HepG2 (cell line): ENCODE results near the gene JMJD6. TPM values are rescaled to one million over a fixed set of nuclear protein-coding genes. Genes with fewer than 3 reads are reported as not detected.

Experiments used
- ATAC-seq: fragments of 200-7000 bp; cut with Tn5 transposase; 3 replicates; pipeline ENCODE4 v1.9.1; 2020; ENCODE audit warnings: mild to moderate bottlenecking, moderate library complexity
- BruUV-seq: library from RNA; stranded (reverse); fragments of 400-500 nt; replicated peaks from 2 replicates; lab custom pipeline; 2021; lab: Mats Ljungman, UMichigan
- CTCF ChIA-PET: fragments of 300-600 bp; formaldehyde crosslinking; extraction: SDS; loops from one replicate; lab custom pipeline; 2021; ENCODE audit warnings: low total read pairs, inconsistent platforms, low intra/inter-chr PET ratio; lab: Yijun Ruan, JAX
- POLR2A ChIA-PET: fragments of 350-600 bp; sonication (Branson Sonifier 250); formaldehyde crosslinking; loops from one replicate; lab custom pipeline; 2020; ENCODE audit warnings: antibody characterized with exemption, inconsistent platforms; lab: Yijun Ruan, JAX
- DNase-seq: peaks from one replicate; pipeline ENCODE4 v3.0.0-alpha.2; 2015; ENCODE audit warnings: low spot score
- FAIRE-seq: peaks from 3 replicates; lab custom pipeline; 2011; peaks lifted over from hg19 to GRCh38; lab: Jason Lieb, UNC
- H2AFZ ChIP-seq: one replicate; pipeline ENCODE4 v1.6.1; 2011; ENCODE audit warnings: low read length, inconsistent platforms
- H3K27ac ChIP-seq: fragments of 300-600 bp; 3 replicates; pipeline ENCODE4 v1.8.0; 2011; ENCODE audit warnings: mixed run types, mild to moderate bottlenecking, mixed read lengths, low read length, inconsistent platforms; ENCODE audit not compliant: insufficient read depth; ENCODE audit errors: extremely low read length
- H3K27me3 ChIP-seq, 2 experiments: fragments of 200-600 bp in 1 of 2; 2 replicates in 1 of 2; 3 replicates in 1 of 2; pipeline versions ENCODE4 v1.6.0 to v1.8.0; 2011; ENCODE audit warnings: low read length in 2 of 2, mild to moderate bottlenecking in 2 of 2, moderate library complexity in 2 of 2, inconsistent platforms in 1 of 2; ENCODE audit not compliant: insufficient read depth in 2 of 2, control insufficient read depth in 1 of 2
- H3K36me3 ChIP-seq, 2 experiments: fragments of 200-600 bp in 1 of 2; replicated peaks in 1 of 2; 2 replicates in 1 of 2; 3 replicates in 1 of 2; pipeline versions ENCODE4 v1.5.1 to v1.8.0; 2011; ENCODE audit warnings: low read length in 2 of 2, inconsistent platforms in 1 of 2; ENCODE audit not compliant: insufficient read depth in 2 of 2, control insufficient read depth in 1 of 2
- H3K4me1 ChIP-seq: 2 replicates; pipeline ENCODE4 v1.5.1; 2012; ENCODE audit warnings: low read length, inconsistent platforms; ENCODE audit not compliant: insufficient read depth
- H3K4me2 ChIP-seq: 2 replicates; pipeline ENCODE4 v1.6.0; 2011; ENCODE audit warnings: low read depth, low read length, inconsistent platforms
- H3K4me3 ChIP-seq, 3 experiments: fragments of 200-600 bp in 1 of 3; sonication (generic), shearing (Covaris generic) in 1 of 3; replicated peaks in 1 of 3; 2 replicates each; pipeline ENCODE4 v1.5.1; 2011 to 2016; ENCODE audit warnings: low read length in 3 of 3, inconsistent platforms in 2 of 3, low read depth in 2 of 3, mild to moderate bottlenecking in 2 of 3, control low read depth in 1 of 3, mixed read lengths in 1 of 3; ENCODE audit not compliant: insufficient read depth in 1 of 3
- H3K79me2 ChIP-seq: one replicate; pipeline ENCODE4 v1.6.1; 2011; ENCODE audit warnings: low read length, inconsistent platforms; ENCODE audit not compliant: insufficient read depth
- H3K9ac ChIP-seq: 2 replicates; pipeline ENCODE4 v1.6.0; 2011; ENCODE audit warnings: mild to moderate bottlenecking, low read depth, low read length, inconsistent platforms; ENCODE audit not compliant: insufficient read depth
- H3K9me3 ChIP-seq: 2 replicates; pipeline ENCODE4 v1.5.1; 2012; ENCODE audit warnings: mild to moderate bottlenecking, low read length
- H4K20me1 ChIP-seq: 2 replicates; pipeline ENCODE4 v1.6.0; 2011; ENCODE audit warnings: inconsistent platforms, mild to moderate bottlenecking, low read length, moderate library complexity; ENCODE audit not compliant: insufficient read depth
- ATRX ChIP-seq: sonication (generic); formaldehyde crosslinking; IDR thresholded peaks from 2 replicates; pipeline ENCODE4 v1.4.0; 2020; ENCODE audit warnings: missing genetic modification reagents, borderline replicate concordance
- CEBPB ChIP-seq: IDR thresholded peaks from 2 replicates; pipeline ENCODE4 v1.6.1; 2011; ENCODE audit warnings: low read depth, low read length, improper control_type of control experiment, borderline replicate concordance
- RORA ChIP-seq: sonication (generic); formaldehyde crosslinking; IDR thresholded peaks from 2 replicates; pipeline ENCODE4 v1.5.0; 2020; ENCODE audit warnings: mild to moderate bottlenecking, missing genetic modification reagents, moderate library complexity
- ZNF180 ChIP-seq: sonication (generic); formaldehyde crosslinking; IDR thresholded peaks from 2 replicates; pipeline ENCODE4 v1.4.0; 2020; ENCODE audit warnings: low read depth, missing genetic modification reagents, borderline replicate concordance
- ZNF781 ChIP-seq: sonication (generic); formaldehyde crosslinking; IDR thresholded peaks from 2 replicates; pipeline ENCODE4 v1.5.1; 2020; ENCODE audit warnings: borderline replicate concordance, mild to moderate bottlenecking, missing genetic modification reagents; ENCODE audit errors: not compliant biosample characterization
- WGBS: methylation state at CpG from one replicate; pipeline ENCODE4 v1.1.6; 2017; ENCODE audit warnings: low lambda C conversion rate; 5-methylcytosine and 5-hydroxymethylcytosine counted together
- in situ Hi-C: cut with HindIII; loops from 2 replicates; pipeline ENCODE4 v1.10.0; 2017; ENCODE audit warnings: low pct_unique_long_range_greater_than_20kb; ENCODE audit not compliant: extremely low pct_ligation_motif_present
- intact Hi-C: fragments of 100-400 bp; cut with micrococcal nuclease; formaldehyde crosslinking; loops from one replicate; pipeline ENCODE4 v1.10.0; 2022; ENCODE audit not compliant: unreplicated experiment
- polyA plus RNA-seq, 8 experiments: library from polyadenylated mRNA; depleted of rRNA in 3 of 8; stranded (reverse) in 7 of 8; unstranded in 1 of 8; fragments of >200 nt; fragmentation: Illumina TruSeq in 4 of 8; extraction: Trizol in 4 of 8; gene quantifications; 2 replicates each; pipeline versions ENCODE4 v1.2.1 to v1.2.3, GENCODE V29; 2011 to 2016; ENCODE audit warnings: low read depth in 4 of 8, missing spikeins in 1 of 8, mixed read lengths in 1 of 8; ENCODE audit not compliant: insufficient read depth in 1 of 8
- total RNA-seq, 5 experiments: library from RNA; depleted of rRNA; stranded (reverse); fragments of >200 nt; fragmentation: Illumina TruSeq; extraction: Trizol; gene quantifications; 2 replicates each; pipeline ENCODE4 v1.2.3, GENCODE V29; 2016; ENCODE audit warnings: low read depth in 1 of 5
- TF ChIP-seq, protein P1 (sequence below): sonication (generic); formaldehyde crosslinking; IDR thresholded peaks from 2 replicates; pipeline ENCODE4 v1.4.0; 2020; ENCODE audit warnings: mild to moderate bottlenecking, missing genetic modification reagents, borderline replicate concordance
- TF ChIP-seq, protein P2 (sequence below): sonication (generic); formaldehyde crosslinking; IDR thresholded peaks from 2 replicates; pipeline ENCODE4 v1.8.1; 2023; ENCODE audit warnings: missing genetic modification reagents, inconsistent platforms, borderline replicate concordance
- TF ChIP-seq, protein P3 (sequence below): sonication (generic); formaldehyde crosslinking; IDR thresholded peaks from 2 replicates; pipeline ENCODE4 v1.5.1; 2020; ENCODE audit warnings: mild to moderate bottlenecking, moderate library complexity, missing genetic modification reagents

The JMJD6 gene
- total and polyA plus RNA-seq, 2 of the 13 experiments (the other 11 are each of a cell fraction or from before 2014, with no cell fraction given), result 33.6 to 41.0 TPM

DNA sequence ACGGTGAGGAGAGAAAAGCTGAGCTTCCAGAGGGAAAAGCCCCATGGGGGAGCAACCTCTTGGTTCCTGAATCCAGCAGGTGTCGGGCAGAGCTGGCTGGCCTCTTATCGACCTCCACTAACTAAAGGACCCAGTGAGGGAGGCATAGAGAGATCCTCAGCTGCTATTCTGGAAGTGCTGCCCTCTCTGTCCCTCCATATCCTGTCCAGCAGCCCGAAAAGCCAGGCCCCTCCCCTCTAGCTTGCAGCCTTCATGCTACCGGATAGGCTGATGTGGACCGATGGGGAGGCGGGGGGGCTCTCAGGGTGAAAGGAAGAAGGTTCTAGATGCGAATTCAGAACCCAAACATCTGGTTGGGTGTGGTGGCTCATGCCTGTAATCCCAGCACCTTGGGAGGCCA is 40.6 kb downstream of the JMJD6 start (continued):
- no peak for TF ChIP-seq ATRX (CRISPR knock-in tag)
- TF ChIP-seq, protein P1, sequence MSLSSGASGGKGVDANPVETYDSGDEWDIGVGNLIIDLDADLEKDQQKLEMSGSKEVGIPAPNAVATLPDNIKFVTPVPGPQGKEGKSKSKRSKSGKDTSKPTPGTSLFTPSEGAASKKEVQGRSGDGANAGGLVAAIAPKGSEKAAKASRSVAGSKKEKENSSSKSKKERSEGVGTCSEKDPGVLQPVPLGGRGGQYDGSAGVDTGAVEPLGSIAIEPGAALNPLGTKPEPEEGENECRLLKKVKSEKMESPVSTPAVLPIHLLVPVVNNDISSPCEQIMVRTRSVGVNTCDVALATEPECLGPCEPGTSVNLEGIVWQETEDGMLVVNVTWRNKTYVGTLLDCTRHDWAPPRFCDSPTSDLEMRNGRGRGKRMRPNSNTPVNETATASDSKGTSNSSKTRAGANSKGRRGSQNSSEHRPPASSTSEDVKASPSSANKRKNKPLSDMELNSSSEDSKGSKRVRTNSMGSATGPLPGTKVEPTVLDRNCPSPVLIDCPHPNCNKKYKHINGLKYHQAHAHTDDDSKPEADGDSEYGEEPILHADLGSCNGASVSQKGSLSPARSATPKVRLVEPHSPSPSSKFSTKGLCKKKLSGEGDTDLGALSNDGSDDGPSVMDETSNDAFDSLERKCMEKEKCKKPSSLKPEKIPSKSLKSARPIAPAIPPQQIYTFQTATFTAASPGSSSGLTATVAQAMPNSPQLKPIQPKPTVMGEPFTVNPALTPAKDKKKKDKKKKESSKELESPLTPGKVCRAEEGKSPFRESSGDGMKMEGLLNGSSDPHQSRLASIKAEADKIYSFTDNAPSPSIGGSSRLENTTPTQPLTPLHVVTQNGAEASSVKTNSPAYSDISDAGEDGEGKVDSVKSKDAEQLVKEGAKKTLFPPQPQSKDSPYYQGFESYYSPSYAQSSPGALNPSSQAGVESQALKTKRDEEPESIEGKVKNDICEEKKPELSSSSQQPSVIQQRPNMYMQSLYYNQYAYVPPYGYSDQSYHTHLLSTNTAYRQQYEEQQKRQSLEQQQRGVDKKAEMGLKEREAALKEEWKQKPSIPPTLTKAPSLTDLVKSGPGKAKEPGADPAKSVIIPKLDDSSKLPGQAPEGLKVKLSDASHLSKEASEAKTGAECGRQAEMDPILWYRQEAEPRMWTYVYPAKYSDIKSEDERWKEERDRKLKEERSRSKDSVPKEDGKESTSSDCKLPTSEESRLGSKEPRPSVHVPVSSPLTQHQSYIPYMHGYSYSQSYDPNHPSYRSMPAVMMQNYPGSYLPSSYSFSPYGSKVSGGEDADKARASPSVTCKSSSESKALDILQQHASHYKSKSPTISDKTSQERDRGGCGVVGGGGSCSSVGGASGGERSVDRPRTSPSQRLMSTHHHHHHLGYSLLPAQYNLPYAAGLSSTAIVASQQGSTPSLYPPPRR, result no peak
- TF ChIP-seq, protein P2, sequence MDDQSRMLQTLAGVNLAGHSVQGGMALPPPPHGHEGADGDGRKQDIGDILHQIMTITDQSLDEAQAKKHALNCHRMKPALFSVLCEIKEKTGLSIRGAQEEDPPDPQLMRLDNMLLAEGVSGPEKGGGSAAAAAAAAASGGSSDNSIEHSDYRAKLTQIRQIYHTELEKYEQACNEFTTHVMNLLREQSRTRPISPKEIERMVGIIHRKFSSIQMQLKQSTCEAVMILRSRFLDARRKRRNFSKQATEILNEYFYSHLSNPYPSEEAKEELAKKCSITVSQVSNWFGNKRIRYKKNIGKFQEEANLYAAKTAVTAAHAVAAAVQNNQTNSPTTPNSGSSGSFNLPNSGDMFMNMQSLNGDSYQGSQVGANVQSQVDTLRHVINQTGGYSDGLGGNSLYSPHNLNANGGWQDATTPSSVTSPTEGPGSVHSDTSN (CRISPR knock-in tag), result no peak
- TF ChIP-seq ZNF180 (CRISPR knock-in tag), result no peak
- TF ChIP-seq ZNF781 (CRISPR knock-in tag), result no peak
- TF ChIP-seq RORA (CRISPR knock-in tag), result no peak
- TF ChIP-seq, all 625 proteins: peak for 0

DNA sequence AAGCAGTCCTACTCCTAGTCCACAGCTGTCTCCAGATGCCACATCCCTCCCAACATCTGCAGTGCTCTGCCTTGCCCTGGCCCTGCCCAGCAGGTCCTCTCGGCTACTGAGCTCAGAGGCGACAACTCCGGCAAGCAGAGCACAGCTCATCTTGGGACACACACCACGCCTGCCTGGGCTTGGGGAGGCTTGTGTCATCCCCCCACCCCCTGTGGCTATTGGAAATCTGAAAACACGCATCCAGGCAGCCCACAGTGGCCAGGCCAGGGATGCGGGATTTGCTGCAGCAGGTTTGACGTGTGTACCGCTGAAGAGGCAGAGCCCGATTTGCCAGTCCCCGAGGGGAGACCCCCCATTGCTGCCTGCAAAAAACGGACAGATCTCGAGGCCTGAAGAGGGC is 41.0 kb downstream of the JMJD6 start:
- WGBS, result 98% methylated on average over 11 of the region's 12 CpGs

More for the DNA sequence above, 41.0 kb downstream of the JMJD6 start:
- Histone ChIP-seq H2AFZ (no peak overlapping the region), H3K4me2 (no peak overlapping the region), H3K79me2 (no peaks in the 10 kb centered on the region), H3K27me3 (no peaks in the 10 kb centered on the region), H3K4me3 (no peak overlapping the region), H3K27ac (no peak overlapping the region), H3K4me1 (peaks cover 41% of the 10 kb centered on the region), H3K36me3 (peaks cover 7 to 18% of the 10 kb centered on the region in 2 experiments; a peak in 4 of 5 replicates), H4K20me1 (no peaks in the 10 kb centered on the region), H3K9me3 (no peaks in the 10 kb centered on the region), H3K9ac (no peak overlapping the region)
- TF ChIP-seq, protein P3, sequence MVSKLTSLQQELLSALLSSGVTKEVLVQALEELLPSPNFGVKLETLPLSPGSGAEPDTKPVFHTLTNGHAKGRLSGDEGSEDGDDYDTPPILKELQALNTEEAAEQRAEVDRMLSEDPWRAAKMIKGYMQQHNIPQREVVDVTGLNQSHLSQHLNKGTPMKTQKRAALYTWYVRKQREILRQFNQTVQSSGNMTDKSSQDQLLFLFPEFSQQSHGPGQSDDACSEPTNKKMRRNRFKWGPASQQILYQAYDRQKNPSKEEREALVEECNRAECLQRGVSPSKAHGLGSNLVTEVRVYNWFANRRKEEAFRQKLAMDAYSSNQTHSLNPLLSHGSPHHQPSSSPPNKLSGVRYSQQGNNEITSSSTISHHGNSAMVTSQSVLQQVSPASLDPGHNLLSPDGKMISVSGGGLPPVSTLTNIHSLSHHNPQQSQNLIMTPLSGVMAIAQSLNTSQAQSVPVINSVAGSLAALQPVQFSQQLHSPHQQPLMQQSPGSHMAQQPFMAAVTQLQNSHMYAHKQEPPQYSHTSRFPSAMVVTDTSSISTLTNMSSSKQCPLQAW, result peak; percentile 35; the same call in 1 of the 2 replicates
- TF ChIP-seq CEBPB, result no peak
- CTCF ChIA-PET, result no interaction called here
- POLR2A ChIA-PET, result interaction anchor here (0.9 kb wide), 1 partner anchor 13 kb away, joined by 4 read pairs; no protein-coding TSS in a partner anchor
- intact Hi-C loops, result no loop called here
- in situ Hi-C loops, result no loop called here
- FAIRE-seq (no peak), ATAC-seq (no peak), DNase-seq (no peak)
- no TSS peak for BruUV-seq
